GM19193 (cell line): ENCODE data around the gene TLX3.

Source experiments
- POLR2A ChIP-seq: IDR thresholded peaks from 4 replicates; pipeline ENCODE4 v1.6.1; 2011; ENCODE audit not compliant: insufficient read depth, insufficient read length; ENCODE audit errors: extremely low read depth

The TLX3 gene

GRCh38 chr5:171337210-171337569, 28.1 kb downstream of the TLX3 start:
- no peak for TF ChIP-seq POLR2A

GRCh38 chr5:171340042-171340441, 31.0 kb downstream of the TLX3 start:
- TF ChIP-seq POLR2A = no peak

GRCh38 chr5:171340491-171340890, 31.4 kb downstream of the TLX3 start:
- no peak for TF ChIP-seq POLR2A

GRCh38 chr5:171342362-171343111, 33.5 kb downstream of the TLX3 start:
- no peak for TF ChIP-seq POLR2A

- TF ChIP-seq POLR2A = no peak
These were observed 36.0 kb downstream of the TLX3 start for GRCh38 chr5:171344936-171345608.

GRCh38 chr5:171351536-171352073, 42.6 kb downstream of the TLX3 start:
- TF ChIP-seq POLR2A = no peak

- TF ChIP-seq POLR2A = no peak
These were observed 46.3 kb downstream of the TLX3 start for GRCh38 chr5:171355302-171355724.

- no peak for TF ChIP-seq POLR2A
These were observed 48.8 kb downstream of the TLX3 start for GRCh38 chr5:171357843-171358242.
